Upper lobe of right lung (tissue), 1 donor: ENCODE measurements around the gene PPM1B. TPM values are rescaled to one million over a fixed set of nuclear protein-coding genes. Genes with fewer than 3 reads are reported as not detected.

Source experiments
- ATAC-seq: fragments of 200-7000 bp; cut with Tn5 transposase; one replicate; pipeline ENCODE4 v1.9.1; 2020; ENCODE audit warnings: mild to moderate bottlenecking, moderate library complexity
- DNase-seq: peaks from one replicate; pipeline ENCODE4 v3.0.0-alpha.2; 2020
- H3K27ac ChIP-seq: fragments of 200-600 bp; one replicate; pipeline ENCODE4 v1.8.0; 2022
- H3K27me3 ChIP-seq: fragments of 200-600 bp; one replicate; pipeline ENCODE4 v1.8.0; 2022; ENCODE audit warnings: mild to moderate bottlenecking
- H3K36me3 ChIP-seq: fragments of 200-600 bp; one replicate; pipeline ENCODE4 v1.8.0; 2022
- H3K4me1 ChIP-seq: fragments of 200-600 bp; one replicate; pipeline ENCODE4 v1.8.0; 2022
- H3K4me3 ChIP-seq: fragments of 200-600 bp; one replicate; pipeline ENCODE4 v1.8.0; 2022; ENCODE audit warnings: mild to moderate bottlenecking
- H3K9me3 ChIP-seq: fragments of 200-600 bp; one replicate; pipeline ENCODE4 v1.8.0; 2022
- CTCF ChIP-seq: fragments of 200-600 bp; IDR thresholded peaks from one replicate; pipeline ENCODE4 v1.8.0; 2022; ENCODE audit warnings: antibody characterized with exemption
- intact Hi-C: fragments of 100-400 bp; cut with DNase I; formaldehyde crosslinking; loops from one replicate; pipeline ENCODE4 v1.11.0; 2022
- total RNA-seq: library from RNA; stranded (reverse); fragmentation: NEBNext Ultra II Directional; extraction: Animal tissue kit (Norgen Biotek cat#: 25700); gene quantifications from one replicate; pipeline ENCODE4 v1.2.1, GENCODE V29; 2021
- donor health status: DM: no; HTN: yes; CAD: no; lungs with severe emphysema.

PPM1B gene
- total RNA-seq, 1 donor from 2014 or later = 45.8 TPM

- intact Hi-C loops = no loop called here
- ATAC-seq (no peak), DNase-seq (no peak)
- H3K9me3 ChIP-seq = no peaks in the 10 kb centered on the region
- no peaks in the 10 kb centered on the region for H3K36me3 ChIP-seq
- TF ChIP-seq CTCF = no peak
- H3K27ac ChIP-seq = no peak overlapping the region
- no peaks in the 10 kb centered on the region for H3K27me3 ChIP-seq
- H3K4me1 ChIP-seq = no peaks in the 10 kb centered on the region
- H3K4me3 ChIP-seq = no peak overlapping the region
Measured at GRCh38 chr2:44163777-44164176, 4.9 kb upstream of the PPM1B start.

- no peak overlapping the region for H3K4me3 ChIP-seq
- no peaks in the 10 kb centered on the region for H3K4me1 ChIP-seq
- no peaks in the 10 kb centered on the region for H3K36me3 ChIP-seq
- H3K27me3 ChIP-seq = no peaks in the 10 kb centered on the region
- intact Hi-C loops = no loop called here
- no peak for TF ChIP-seq CTCF
- H3K27ac ChIP-seq = no peak overlapping the region
- H3K9me3 ChIP-seq = no peaks in the 10 kb centered on the region
- no peak for DNase-seq
- no peak for ATAC-seq
Measured at GRCh38 chr2:44164617-44165016, 4.1 kb upstream of the PPM1B start.

GRCh38 chr2:44166096-44166495 lies 2.6 kb upstream of the PPM1B start:
- TF ChIP-seq CTCF = no peak
- Histone ChIP-seq H3K27me3 (no peaks in the 10 kb centered on the region), H3K4me1 (peaks cover 1% of the 10 kb centered on the region), H3K4me3 (no peak overlapping the region), H3K36me3 (no peaks in the 10 kb centered on the region), H3K27ac (no peak overlapping the region), H3K9me3 (no peaks in the 10 kb centered on the region)
- DNase-seq (no peak), ATAC-seq (no peak)
- intact Hi-C loops = no loop called here

GRCh38 chr2:44167311-44167907 lies 1.3 kb upstream of the PPM1B start:
- H3K27ac ChIP-seq = peak overlapping the region; percentile 99
- no peak for ATAC-seq
- no peak for TF ChIP-seq CTCF
- no peaks in the 10 kb centered on the region for H3K36me3 ChIP-seq
- no peaks in the 10 kb centered on the region for H3K27me3 ChIP-seq
- no peaks in the 10 kb centered on the region for H3K9me3 ChIP-seq
- intact Hi-C loops = no loop called here
- DNase-seq = no peak
- H3K4me1 ChIP-seq = peaks cover 12% of the 10 kb centered on the region
- peak overlapping the region; percentile 63 for H3K4me3 ChIP-seq

- no peaks in the 10 kb centered on the region for H3K9me3 ChIP-seq
- intact Hi-C loops = no loop called here
- H3K27me3 ChIP-seq = no peaks in the 10 kb centered on the region
- TF ChIP-seq CTCF = no peak
- peak overlapping the region; percentile 99 for H3K27ac ChIP-seq
- H3K36me3 ChIP-seq = no peaks in the 10 kb centered on the region
- DNase-seq (peak; percentile 97), ATAC-seq (peak; percentile 89)
- H3K4me1 ChIP-seq = peaks cover 12% of the 10 kb centered on the region
- H3K4me3 ChIP-seq = peak overlapping the region; percentile 63
Measured at GRCh38 chr2:44167908-44168680, 581 bp upstream of the PPM1B start.
